A673 (cell line): ENCODE data around the gene DCHS1. TPM values are rescaled to one million over a fixed set of nuclear protein-coding genes. Genes with fewer than 3 reads are reported as not detected.

Experiments used
- BruUV-seq: library from RNA; stranded (reverse); fragments of 400-500 nt; replicated peaks from 2 replicates; lab custom pipeline; 2021; lab: Mats Ljungman, UMichigan
- CTCF ChIA-PET: fragments of 300-600 bp; sonication (Branson Sonifier 250); formaldehyde crosslinking; loops from one replicate; lab custom pipeline; 2022; ENCODE audit warnings: antibody characterized with exemption; lab: Charles Lee
- POLR2A ChIA-PET: fragments of 300-600 bp; sonication (Branson Sonifier 250); formaldehyde crosslinking; loops from one replicate; lab custom pipeline; 2022; ENCODE audit warnings: antibody characterized with exemption; ENCODE audit not compliant: low non-redundant PET; lab: Charles Lee
- DNase-seq: peaks from one replicate; pipeline ENCODE4 v3.0.0-alpha.2; 2015; ENCODE audit warnings: low spot score
- H3K27ac ChIP-seq: fragments of 200-600 bp; sonication (generic); 2 replicates; pipeline ENCODE4 v1.5.1; 2016; ENCODE audit warnings: mixed run types, low read depth, mild to moderate bottlenecking, mixed read lengths, antibody characterized with exemption, low read length; ENCODE audit not compliant: poor library complexity, severe bottlenecking
- H3K27me3 ChIP-seq: fragments of 200-600 bp; sonication (generic); replicated peaks from 2 replicates; pipeline ENCODE4 v1.6.1; 2017; ENCODE audit warnings: mixed run types, low read depth, mild to moderate bottlenecking, mixed read lengths, antibody characterized with exemption, low read length; ENCODE audit not compliant: insufficient read depth, poor library complexity
- H3K36me3 ChIP-seq: fragments of 200-600 bp; sonication (generic); 2 replicates; pipeline ENCODE4 v1.6.1; 2016; ENCODE audit warnings: mixed run types, mild to moderate bottlenecking, mixed read lengths, antibody characterized with exemption, low read length; ENCODE audit not compliant: insufficient read depth, poor library complexity, severe bottlenecking
- H3K4me1 ChIP-seq: fragments of 200-600 bp; sonication (generic); 2 replicates; pipeline ENCODE4 v1.6.1; 2017; ENCODE audit warnings: mixed run types, mild to moderate bottlenecking, mixed read lengths, antibody characterized with exemption, low read length; ENCODE audit not compliant: insufficient read depth, poor library complexity, severe bottlenecking
- H3K4me3 ChIP-seq: fragments of 200-600 bp; sonication (generic); 2 replicates; pipeline ENCODE4 v1.5.1; 2016; ENCODE audit warnings: low read depth, mixed run types, mild to moderate bottlenecking, mixed read lengths, low read length; ENCODE audit not compliant: poor library complexity, severe bottlenecking
- H3K9me3 ChIP-seq: fragments of 200-600 bp; sonication (generic); 2 replicates; pipeline ENCODE4 v1.6.1; 2016; ENCODE audit warnings: mixed run types, low read depth, mild to moderate bottlenecking, mixed read lengths, antibody characterized with exemption, low read length; ENCODE audit not compliant: poor library complexity, severe bottlenecking
- EZH2 ChIP-seq: fragments of 200-600 bp; sonication (generic); IDR thresholded peaks from 2 replicates; pipeline ENCODE4 v1.6.1; 2017; ENCODE audit warnings: borderline replicate concordance, low read depth, mild to moderate bottlenecking, mixed read lengths, antibody characterized with exemption, low read length; ENCODE audit not compliant: poor library complexity, severe bottlenecking
- intact Hi-C: fragments of 100-400 bp; cut with micrococcal nuclease; formaldehyde crosslinking; loops from one replicate; pipeline ENCODE4 v1.10.0; 2022; ENCODE audit not compliant: unreplicated experiment
- total RNA-seq: library from RNA; stranded (reverse); gene quantifications from 2 replicates; pipeline ENCODE4 v1.2.3, GENCODE V29; 2021
- TF ChIP-seq, protein P1 (sequence below): fragments of 300-800, 200-600 bp; sonication (generic); conservative IDR thresholded peaks from 2 replicates; pipeline ENCODE4 v1.5.1; 2017; ENCODE audit warnings: low read depth, mild to moderate bottlenecking, antibody characterized with exemption, low read length, moderate library complexity, mixed read lengths

Gene DCHS1
- total RNA-seq, 1 experiment from 2014 or later = 17.6 TPM

DNA sequence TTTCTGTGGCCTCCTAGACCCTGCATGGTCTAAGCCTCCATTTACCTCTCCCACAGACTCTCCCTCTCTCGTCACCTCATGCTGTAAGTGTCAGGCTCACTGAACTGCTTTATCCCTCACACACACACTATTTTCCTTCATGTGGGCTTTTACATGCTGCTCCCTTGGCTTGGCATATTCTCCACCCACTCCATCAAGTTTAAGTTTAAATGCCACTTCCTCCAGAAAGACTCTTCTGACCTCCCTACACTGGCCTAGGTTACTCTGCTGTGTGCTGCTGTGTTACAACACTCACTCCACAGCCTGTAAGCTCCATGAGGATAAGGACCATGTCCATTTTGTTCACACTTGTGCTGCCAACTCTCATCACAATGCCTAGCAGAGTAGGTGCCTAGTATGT lies 2.5 kb downstream of the DCHS1 start:
- POLR2A ChIA-PET = no interaction called here
- no peaks in the 10 kb centered on the region for H3K9me3 ChIP-seq
- TF ChIP-seq EZH2 = no peak
- TF ChIP-seq, protein P1, sequence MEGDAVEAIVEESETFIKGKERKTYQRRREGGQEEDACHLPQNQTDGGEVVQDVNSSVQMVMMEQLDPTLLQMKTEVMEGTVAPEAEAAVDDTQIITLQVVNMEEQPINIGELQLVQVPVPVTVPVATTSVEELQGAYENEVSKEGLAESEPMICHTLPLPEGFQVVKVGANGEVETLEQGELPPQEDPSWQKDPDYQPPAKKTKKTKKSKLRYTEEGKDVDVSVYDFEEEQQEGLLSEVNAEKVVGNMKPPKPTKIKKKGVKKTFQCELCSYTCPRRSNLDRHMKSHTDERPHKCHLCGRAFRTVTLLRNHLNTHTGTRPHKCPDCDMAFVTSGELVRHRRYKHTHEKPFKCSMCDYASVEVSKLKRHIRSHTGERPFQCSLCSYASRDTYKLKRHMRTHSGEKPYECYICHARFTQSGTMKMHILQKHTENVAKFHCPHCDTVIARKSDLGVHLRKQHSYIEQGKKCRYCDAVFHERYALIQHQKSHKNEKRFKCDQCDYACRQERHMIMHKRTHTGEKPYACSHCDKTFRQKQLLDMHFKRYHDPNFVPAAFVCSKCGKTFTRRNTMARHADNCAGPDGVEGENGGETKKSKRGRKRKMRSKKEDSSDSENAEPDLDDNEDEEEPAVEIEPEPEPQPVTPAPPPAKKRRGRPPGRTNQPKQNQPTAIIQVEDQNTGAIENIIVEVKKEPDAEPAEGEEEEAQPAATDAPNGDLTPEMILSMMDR = no peak
- H3K27ac ChIP-seq = no peak overlapping the region
- DNase-seq = no peak
- no peak overlapping the region for H3K4me3 ChIP-seq
- TSS peak; percentile 36 for BruUV-seq
- intact Hi-C loops = no loop called here
- CTCF ChIA-PET = no interaction called here
- H3K27me3 ChIP-seq = no peaks in the 10 kb centered on the region
- no peaks in the 10 kb centered on the region for H3K36me3 ChIP-seq
- no peaks in the 10 kb centered on the region for H3K4me1 ChIP-seq

DNA sequence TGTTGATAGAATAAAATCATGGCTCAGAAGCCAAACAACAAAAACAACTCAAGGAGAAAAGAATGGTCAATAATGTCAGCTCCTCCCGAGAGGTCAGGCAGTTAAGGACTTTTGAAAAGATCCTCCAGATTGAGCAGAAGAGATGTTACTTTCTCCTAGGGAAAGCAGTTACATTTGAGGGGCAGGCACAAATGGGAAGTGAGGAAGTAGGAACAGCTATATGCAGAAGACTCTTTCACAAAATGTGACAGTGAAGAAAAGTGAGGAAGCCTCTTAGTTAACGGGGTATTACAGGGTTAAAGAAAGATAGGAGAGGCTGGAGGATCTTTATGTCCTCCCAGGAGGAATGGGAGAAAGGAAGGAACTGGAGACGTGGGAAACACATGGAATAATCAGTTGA lies 3.4 kb downstream of the DCHS1 start:
- BruUV-seq = no TSS peak
- CTCF ChIA-PET = no interaction called here
- no peak overlapping the region for H3K4me3 ChIP-seq
- no peaks in the 10 kb centered on the region for H3K27me3 ChIP-seq
- no peak for DNase-seq
- no peak overlapping the region for H3K27ac ChIP-seq
- no peaks in the 10 kb centered on the region for H3K36me3 ChIP-seq
- POLR2A ChIA-PET = no interaction called here
- intact Hi-C loops = no loop called here
- no peaks in the 10 kb centered on the region for H3K9me3 ChIP-seq
- peaks cover 6% of the 10 kb centered on the region for H3K4me1 ChIP-seq
- TF ChIP-seq, protein P1 = no peak
- TF ChIP-seq EZH2 = no peak

DNA sequence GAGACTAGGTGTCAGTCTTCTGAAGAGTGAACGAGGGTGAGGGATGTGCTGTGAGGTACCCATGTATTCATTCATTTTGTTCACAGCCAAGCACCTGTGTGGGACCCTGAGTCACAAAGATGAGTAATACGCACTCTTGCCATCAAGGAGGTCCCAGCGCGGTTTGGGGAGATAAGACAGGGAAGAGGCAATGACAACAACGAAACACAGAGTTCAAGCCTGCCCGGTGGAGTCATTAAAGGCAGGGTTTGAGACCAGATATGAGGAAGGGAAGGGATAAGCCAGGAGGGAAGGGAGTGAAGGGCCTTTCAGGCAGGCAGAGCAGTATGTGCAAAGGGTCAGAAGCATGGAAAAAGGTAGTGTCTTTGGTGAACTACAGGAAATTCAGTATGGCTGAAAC lies 4.6 kb downstream of the DCHS1 start:
- H3K27ac ChIP-seq = no peak overlapping the region
- H3K9me3 ChIP-seq = no peaks in the 10 kb centered on the region
- TF ChIP-seq EZH2 = no peak
- TF ChIP-seq, protein P1 = no peak
- no TSS peak for BruUV-seq
- H3K27me3 ChIP-seq = no peaks in the 10 kb centered on the region
- intact Hi-C loops = no loop called here
- POLR2A ChIA-PET = no interaction called here
- no peak overlapping the region for H3K4me3 ChIP-seq
- peaks cover 15% of the 10 kb centered on the region for H3K4me1 ChIP-seq
- DNase-seq = no peak
- CTCF ChIA-PET = no interaction called here
- H3K36me3 ChIP-seq = no peaks in the 10 kb centered on the region
